Measurements from ENCODE around the gene PCSK6.

DNA sequence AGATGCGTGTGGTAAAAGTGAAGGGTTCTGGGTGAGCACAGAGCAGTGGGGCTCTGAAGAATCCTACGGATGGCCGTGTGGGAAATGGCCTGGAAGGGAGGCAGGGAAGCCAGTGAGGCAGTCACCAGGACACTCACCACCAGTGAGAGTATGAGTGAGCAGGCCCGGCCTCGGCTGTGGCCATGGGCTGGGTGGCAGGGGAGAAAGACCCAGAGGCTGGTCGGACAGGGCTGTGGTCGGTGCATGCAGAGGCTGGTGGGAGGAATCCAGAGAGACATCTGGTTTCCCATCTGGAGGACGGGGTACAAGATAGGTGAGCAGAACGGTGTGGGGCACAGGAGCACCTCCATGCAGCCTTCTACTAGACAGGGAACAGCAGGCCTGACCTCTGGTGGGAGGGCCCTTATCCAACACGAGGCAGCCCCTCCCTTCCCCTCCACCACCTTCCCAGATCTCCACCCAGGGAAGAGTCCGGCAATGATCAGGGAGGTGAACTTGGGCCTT is 10.1 kb downstream of the PCSK6 start:
- no peak for TF ChIP-seq CBFB (CRISPR knock-in tag; IDR thresholded peaks at IDR 0.05; ENCODE audit: low read depth)
- TF ChIP-seq, protein P1, sequence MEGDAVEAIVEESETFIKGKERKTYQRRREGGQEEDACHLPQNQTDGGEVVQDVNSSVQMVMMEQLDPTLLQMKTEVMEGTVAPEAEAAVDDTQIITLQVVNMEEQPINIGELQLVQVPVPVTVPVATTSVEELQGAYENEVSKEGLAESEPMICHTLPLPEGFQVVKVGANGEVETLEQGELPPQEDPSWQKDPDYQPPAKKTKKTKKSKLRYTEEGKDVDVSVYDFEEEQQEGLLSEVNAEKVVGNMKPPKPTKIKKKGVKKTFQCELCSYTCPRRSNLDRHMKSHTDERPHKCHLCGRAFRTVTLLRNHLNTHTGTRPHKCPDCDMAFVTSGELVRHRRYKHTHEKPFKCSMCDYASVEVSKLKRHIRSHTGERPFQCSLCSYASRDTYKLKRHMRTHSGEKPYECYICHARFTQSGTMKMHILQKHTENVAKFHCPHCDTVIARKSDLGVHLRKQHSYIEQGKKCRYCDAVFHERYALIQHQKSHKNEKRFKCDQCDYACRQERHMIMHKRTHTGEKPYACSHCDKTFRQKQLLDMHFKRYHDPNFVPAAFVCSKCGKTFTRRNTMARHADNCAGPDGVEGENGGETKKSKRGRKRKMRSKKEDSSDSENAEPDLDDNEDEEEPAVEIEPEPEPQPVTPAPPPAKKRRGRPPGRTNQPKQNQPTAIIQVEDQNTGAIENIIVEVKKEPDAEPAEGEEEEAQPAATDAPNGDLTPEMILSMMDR (IDR thresholded peaks at IDR 0.05) = no peak
- TF ChIP-seq, protein P2, sequence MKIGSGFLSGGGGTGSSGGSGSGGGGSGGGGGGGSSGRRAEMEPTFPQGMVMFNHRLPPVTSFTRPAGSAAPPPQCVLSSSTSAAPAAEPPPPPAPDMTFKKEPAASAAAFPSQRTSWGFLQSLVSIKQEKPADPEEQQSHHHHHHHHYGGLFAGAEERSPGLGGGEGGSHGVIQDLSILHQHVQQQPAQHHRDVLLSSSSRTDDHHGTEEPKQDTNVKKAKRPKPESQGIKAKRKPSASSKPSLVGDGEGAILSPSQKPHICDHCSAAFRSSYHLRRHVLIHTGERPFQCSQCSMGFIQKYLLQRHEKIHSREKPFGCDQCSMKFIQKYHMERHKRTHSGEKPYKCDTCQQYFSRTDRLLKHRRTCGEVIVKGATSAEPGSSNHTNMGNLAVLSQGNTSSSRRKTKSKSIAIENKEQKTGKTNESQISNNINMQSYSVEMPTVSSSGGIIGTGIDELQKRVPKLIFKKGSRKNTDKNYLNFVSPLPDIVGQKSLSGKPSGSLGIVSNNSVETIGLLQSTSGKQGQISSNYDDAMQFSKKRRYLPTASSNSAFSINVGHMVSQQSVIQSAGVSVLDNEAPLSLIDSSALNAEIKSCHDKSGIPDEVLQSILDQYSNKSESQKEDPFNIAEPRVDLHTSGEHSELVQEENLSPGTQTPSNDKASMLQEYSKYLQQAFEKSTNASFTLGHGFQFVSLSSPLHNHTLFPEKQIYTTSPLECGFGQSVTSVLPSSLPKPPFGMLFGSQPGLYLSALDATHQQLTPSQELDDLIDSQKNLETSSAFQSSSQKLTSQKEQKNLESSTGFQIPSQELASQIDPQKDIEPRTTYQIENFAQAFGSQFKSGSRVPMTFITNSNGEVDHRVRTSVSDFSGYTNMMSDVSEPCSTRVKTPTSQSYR (CRISPR knock-in tag; IDR thresholded peaks at IDR 0.05) = no peak
- TF ChIP-seq, protein P3, sequence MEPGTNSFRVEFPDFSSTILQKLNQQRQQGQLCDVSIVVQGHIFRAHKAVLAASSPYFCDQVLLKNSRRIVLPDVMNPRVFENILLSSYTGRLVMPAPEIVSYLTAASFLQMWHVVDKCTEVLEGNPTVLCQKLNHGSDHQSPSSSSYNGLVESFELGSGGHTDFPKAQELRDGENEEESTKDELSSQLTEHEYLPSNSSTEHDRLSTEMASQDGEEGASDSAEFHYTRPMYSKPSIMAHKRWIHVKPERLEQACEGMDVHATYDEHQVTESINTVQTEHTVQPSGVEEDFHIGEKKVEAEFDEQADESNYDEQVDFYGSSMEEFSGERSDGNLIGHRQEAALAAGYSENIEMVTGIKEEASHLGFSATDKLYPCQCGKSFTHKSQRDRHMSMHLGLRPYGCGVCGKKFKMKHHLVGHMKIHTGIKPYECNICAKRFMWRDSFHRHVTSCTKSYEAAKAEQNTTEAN (CRISPR knock-in tag; IDR thresholded peaks at IDR 0.05) = no peak
- no peak for TF ChIP-seq MYBL2 (CRISPR knock-in tag; IDR thresholded peaks at IDR 0.05)
- no peak for TF ChIP-seq FOXJ3 (CRISPR knock-in tag; IDR thresholded peaks at IDR 0.05; ENCODE audit: borderline replicate concordance)
- TF ChIP-seq, protein P4, sequence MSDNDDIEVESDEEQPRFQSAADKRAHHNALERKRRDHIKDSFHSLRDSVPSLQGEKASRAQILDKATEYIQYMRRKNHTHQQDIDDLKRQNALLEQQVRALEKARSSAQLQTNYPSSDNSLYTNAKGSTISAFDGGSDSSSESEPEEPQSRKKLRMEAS (CRISPR knock-in tag; IDR thresholded peaks at IDR 0.05) = no peak
- TF ChIP-seq, protein P5, sequence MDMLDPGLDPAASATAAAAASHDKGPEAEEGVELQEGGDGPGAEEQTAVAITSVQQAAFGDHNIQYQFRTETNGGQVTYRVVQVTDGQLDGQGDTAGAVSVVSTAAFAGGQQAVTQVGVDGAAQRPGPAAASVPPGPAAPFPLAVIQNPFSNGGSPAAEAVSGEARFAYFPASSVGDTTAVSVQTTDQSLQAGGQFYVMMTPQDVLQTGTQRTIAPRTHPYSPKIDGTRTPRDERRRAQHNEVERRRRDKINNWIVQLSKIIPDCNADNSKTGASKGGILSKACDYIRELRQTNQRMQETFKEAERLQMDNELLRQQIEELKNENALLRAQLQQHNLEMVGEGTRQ (CRISPR knock-in tag; IDR thresholded peaks at IDR 0.05) = no peak
- TF ChIP-seq OVOL2 (CRISPR knock-in tag; IDR thresholded peaks at IDR 0.05; ENCODE audit: borderline replicate concordance) = no peak
- no peak for TF ChIP-seq ETV6 (CRISPR knock-in tag; IDR thresholded peaks at IDR 0.05)
- TF ChIP-seq, protein P6, sequence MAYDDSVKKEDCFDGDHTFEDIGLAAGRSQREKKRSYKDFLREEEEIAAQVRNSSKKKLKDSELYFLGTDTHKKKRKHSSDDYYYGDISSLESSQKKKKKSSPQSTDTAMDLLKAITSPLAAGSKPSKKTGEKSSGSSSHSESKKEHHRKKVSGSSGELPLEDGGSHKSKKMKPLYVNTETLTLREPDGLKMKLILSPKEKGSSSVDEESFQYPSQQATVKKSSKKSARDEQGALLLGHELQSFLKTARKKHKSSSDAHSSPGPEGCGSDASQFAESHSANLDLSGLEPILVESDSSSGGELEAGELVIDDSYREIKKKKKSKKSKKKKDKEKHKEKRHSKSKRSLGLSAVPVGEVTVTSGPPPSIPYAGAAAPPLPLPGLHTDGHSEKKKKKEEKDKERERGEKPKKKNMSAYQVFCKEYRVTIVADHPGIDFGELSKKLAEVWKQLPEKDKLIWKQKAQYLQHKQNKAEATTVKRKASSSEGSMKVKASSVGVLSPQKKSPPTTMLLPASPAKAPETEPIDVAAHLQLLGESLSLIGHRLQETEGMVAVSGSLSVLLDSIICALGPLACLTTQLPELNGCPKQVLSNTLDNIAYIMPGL (CRISPR knock-in tag; IDR thresholded peaks at IDR 0.05) = no peak
- TF ChIP-seq, protein P7, sequence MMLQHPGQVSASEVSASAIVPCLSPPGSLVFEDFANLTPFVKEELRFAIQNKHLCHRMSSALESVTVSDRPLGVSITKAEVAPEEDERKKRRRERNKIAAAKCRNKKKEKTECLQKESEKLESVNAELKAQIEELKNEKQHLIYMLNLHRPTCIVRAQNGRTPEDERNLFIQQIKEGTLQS (CRISPR knock-in tag; conservative IDR thresholded peaks at IDR 0.05) = no peak
- TF ChIP-seq, protein P8, sequence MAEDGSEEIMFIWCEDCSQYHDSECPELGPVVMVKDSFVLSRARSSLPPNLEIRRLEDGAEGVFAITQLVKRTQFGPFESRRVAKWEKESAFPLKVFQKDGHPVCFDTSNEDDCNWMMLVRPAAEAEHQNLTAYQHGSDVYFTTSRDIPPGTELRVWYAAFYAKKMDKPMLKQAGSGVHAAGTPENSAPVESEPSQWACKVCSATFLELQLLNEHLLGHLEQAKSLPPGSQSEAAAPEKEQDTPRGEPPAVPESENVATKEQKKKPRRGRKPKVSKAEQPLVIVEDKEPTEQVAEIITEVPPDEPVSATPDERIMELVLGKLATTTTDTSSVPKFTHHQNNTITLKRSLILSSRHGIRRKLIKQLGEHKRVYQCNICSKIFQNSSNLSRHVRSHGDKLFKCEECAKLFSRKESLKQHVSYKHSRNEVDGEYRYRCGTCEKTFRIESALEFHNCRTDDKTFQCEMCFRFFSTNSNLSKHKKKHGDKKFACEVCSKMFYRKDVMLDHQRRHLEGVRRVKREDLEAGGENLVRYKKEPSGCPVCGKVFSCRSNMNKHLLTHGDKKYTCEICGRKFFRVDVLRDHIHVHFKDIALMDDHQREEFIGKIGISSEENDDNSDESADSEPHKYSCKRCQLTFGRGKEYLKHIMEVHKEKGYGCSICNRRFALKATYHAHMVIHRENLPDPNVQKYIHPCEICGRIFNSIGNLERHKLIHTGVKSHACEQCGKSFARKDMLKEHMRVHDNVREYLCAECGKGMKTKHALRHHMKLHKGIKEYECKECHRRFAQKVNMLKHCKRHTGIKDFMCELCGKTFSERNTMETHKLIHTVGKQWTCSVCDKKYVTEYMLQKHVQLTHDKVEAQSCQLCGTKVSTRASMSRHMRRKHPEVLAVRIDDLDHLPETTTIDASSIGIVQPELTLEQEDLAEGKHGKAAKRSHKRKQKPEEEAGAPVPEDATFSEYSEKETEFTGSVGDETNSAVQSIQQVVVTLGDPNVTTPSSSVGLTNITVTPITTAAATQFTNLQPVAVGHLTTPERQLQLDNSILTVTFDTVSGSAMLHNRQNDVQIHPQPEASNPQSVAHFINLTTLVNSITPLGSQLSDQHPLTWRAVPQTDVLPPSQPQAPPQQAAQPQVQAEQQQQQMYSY (CRISPR knock-in tag; IDR thresholded peaks at IDR 0.05) = no peak
- no peak for TF ChIP-seq SP1 (CRISPR knock-in tag; conservative IDR thresholded peaks at IDR 0.05)
